Measurements from ENCODE around the gene POLR2L. TPM values are rescaled to one million over a fixed set of nuclear protein-coding genes. Genes with fewer than 3 reads are reported as not detected.
A peak's percentile ranks its signal among the peaks of the same experiment; 100 is the strongest.

POLR2L gene
- total and polyA plus RNA-seq, 2 of the 13 experiments (the other 11 are each of a cell fraction or from before 2014, with no cell fraction given): 104 to 114 TPM

DNA sequence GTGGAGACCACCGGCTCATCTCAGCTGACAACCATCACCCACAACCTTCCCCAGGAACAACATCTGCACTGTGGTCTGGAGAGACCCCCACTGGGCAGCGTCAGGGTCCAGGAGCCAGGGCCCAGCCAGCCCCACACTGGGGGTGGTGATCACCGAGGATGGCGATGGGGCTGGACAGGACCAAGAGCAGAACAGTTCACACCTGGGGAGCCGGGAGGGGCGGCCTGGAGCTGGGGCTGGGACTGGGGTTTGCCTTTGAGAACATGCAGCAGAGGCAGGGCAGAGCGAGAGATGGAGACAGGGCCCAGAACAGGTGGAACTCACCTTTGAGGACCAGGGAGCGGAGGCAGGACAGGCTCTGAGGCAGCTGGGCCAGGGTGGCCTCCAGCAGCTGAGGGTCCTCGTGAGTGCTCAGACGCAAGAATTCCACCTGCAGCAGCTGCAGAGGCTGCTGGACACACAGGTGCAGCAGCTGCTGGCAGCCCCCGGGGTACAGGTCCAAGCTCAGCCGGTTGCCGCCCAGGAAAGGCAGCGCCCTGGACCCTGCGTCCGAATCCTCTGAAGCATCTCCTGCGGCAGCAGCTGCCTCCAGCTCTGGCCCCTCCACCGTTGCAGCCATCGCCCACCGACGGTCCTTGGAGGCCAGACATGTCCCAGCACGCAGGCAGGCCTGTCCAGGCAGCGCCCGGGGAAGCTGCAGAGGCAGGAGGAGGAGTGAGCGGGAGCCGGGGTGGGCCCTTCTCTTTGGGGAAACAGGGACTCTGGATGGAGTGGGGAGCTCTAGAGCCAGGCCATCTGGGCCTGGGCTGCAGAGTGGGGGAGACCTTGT lies 38.3 kb downstream of the POLR2L start (continued):
- TF ChIP-seq, protein P1, sequence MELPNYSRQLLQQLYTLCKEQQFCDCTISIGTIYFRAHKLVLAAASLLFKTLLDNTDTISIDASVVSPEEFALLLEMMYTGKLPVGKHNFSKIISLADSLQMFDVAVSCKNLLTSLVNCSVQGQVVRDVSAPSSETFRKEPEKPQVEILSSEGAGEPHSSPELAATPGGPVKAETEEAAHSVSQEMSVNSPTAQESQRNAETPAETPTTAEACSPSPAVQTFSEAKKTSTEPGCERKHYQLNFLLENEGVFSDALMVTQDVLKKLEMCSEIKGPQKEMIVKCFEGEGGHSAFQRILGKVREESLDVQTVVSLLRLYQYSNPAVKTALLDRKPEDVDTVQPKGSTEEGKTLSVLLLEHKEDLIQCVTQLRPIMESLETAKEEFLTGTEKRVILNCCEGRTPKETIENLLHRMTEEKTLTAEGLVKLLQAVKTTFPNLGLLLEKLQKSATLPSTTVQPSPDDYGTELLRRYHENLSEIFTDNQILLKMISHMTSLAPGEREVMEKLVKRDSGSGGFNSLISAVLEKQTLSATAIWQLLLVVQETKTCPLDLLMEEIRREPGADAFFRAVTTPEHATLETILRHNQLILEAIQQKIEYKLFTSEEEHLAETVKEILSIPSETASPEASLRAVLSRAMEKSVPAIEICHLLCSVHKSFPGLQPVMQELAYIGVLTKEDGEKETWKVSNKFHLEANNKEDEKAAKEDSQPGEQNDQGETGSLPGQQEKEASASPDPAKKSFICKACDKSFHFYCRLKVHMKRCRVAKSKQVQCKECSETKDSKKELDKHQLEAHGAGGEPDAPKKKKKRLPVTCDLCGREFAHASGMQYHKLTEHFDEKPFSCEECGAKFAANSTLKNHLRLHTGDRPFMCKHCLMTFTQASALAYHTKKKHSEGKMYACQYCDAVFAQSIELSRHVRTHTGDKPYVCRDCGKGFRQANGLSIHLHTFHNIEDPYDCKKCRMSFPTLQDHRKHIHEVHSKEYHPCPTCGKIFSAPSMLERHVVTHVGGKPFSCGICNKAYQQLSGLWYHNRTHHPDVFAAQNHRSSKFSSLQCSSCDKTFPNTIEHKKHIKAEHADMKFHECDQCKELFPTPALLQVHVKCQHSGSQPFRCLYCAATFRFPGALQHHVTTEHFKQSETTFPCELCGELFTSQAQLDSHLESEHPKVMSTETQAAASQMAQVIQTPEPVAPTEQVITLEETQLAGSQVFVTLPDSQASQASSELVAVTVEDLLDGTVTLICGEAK (IDR thresholded peaks at IDR 0.05): no peak
- TF ChIP-seq, protein P1 (CRISPR knock-in tag; IDR thresholded peaks at IDR 0.05): 0 out of 2 replicates have a peak, but pooled peaks have one; percentile 36
- no peak for TF ChIP-seq MIXL1 (CRISPR knock-in tag; IDR thresholded peaks at IDR 0.05)
- TF ChIP-seq, protein P2, sequence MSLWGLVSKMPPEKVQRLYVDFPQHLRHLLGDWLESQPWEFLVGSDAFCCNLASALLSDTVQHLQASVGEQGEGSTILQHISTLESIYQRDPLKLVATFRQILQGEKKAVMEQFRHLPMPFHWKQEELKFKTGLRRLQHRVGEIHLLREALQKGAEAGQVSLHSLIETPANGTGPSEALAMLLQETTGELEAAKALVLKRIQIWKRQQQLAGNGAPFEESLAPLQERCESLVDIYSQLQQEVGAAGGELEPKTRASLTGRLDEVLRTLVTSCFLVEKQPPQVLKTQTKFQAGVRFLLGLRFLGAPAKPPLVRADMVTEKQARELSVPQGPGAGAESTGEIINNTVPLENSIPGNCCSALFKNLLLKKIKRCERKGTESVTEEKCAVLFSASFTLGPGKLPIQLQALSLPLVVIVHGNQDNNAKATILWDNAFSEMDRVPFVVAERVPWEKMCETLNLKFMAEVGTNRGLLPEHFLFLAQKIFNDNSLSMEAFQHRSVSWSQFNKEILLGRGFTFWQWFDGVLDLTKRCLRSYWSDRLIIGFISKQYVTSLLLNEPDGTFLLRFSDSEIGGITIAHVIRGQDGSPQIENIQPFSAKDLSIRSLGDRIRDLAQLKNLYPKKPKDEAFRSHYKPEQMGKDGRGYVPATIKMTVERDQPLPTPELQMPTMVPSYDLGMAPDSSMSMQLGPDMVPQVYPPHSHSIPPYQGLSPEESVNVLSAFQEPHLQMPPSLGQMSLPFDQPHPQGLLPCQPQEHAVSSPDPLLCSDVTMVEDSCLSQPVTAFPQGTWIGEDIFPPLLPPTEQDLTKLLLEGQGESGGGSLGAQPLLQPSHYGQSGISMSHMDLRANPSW (CRISPR knock-in tag; IDR thresholded peaks at IDR 0.05; ENCODE audit: borderline replicate concordance): no peak
- TF ChIP-seq ZNF501 (CRISPR knock-in tag; IDR thresholded peaks at IDR 0.05): 0 out of 2 replicates have a peak, but pooled peaks have one; percentile 30
- TF ChIP-seq, protein P3, sequence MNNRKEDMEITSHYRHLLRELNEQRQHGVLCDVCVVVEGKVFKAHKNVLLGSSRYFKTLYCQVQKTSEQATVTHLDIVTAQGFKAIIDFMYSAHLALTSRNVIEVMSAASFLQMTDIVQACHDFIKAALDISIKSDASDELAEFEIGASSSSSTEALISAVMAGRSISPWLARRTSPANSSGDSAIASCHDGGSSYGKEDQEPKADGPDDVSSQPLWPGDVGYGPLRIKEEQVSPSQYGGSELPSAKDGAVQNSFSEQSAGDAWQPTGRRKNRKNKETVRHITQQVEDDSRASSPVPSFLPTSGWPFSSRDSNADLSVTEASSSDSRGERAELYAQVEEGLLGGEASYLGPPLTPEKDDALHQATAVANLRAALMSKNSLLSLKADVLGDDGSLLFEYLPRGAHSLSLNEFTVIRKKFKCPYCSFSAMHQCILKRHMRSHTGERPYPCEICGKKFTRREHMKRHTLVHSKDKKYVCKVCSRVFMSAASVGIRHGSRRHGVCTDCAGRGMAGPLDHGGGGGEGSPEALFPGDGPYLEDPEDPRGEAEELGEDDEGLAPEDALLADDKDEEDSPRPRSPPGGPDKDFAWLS (CRISPR knock-in tag; IDR thresholded peaks at IDR 0.05; ENCODE audit: borderline replicate concordance): no peak
- peak; percentile 12; the same call in 1 of the 2 replicates for TF ChIP-seq ZNF772 (CRISPR knock-in tag; IDR thresholded peaks at IDR 0.05)
- TF ChIP-seq, protein P4, sequence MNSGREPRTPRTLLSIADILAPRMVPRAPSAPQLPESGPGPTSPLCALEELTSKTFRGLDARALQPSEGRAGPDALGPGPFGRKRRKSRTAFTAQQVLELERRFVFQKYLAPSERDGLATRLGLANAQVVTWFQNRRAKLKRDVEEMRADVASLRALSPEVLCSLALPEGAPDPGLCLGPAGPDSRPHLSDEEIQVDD (CRISPR knock-in tag; IDR thresholded peaks at IDR 0.05; ENCODE audit: borderline replicate concordance): 0 out of 2 replicates have a peak, but pooled peaks have one; percentile 16
- no peak for TF ChIP-seq JUN (CRISPR knock-in tag; IDR thresholded peaks at IDR 0.05)
- no peak for TF ChIP-seq ZNF780A (CRISPR knock-in tag; IDR thresholded peaks at IDR 0.05)
- TF ChIP-seq, protein P5, sequence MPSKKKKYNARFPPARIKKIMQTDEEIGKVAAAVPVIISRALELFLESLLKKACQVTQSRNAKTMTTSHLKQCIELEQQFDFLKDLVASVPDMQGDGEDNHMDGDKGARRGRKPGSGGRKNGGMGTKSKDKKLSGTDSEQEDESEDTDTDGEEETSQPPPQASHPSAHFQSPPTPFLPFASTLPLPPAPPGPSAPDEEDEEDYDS (CRISPR knock-in tag; IDR thresholded peaks at IDR 0.05): no peak
- 0 out of 2 replicates have a peak, but pooled peaks have one; percentile 29 for TF ChIP-seq ZNF224 (CRISPR knock-in tag; IDR thresholded peaks at IDR 0.05)
- TF ChIP-seq IKZF4 (CRISPR knock-in tag; IDR thresholded peaks at IDR 0.05; ENCODE audit: borderline replicate concordance, low read depth, not compliant biosample characterization): peak; percentile 22
